HG03097 (cell line): Measurements from ENCODE around the gene PLXNB1.

Experiments used
- ATAC-seq: cut with Tn5 transposase; IDR thresholded peaks from one replicate; pipeline ENCODE4 v1.9.1; 2021; ENCODE audit not compliant: unreplicated experiment, low FRiP score

PLXNB1 gene

DNA sequence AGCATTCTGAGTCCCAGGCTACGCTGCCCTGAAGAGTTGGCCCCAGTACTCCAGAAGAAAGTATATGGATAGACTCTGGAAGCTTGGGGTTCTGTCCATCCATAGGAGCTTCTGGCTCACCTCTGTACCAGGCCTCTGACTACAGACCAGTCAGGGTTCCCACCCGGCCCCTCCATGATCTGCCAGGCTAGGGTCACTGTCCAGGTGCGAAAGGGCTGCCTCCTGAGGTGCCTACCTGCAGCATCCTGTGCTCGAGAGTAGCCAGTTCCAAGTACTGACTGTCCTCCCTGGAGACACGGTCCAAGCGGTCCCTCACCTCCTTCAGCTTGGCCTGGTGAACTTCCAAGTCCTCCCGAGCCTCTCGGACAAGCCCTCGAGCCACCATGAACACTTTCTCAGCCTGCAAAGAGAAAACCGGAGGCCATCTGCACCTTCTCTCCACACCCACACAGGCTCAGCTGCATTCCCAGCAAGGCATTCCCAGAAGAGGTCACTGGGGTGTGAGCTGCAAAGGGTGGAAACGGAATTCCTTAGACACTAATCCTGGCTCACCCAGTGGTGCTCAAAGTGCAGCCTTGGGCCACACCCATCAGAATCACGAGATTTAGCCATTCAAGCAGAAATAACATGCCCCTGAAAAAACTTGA lies 3.7 kb upstream of the PLXNB1 start:
- ATAC-seq = no peak

DNA sequence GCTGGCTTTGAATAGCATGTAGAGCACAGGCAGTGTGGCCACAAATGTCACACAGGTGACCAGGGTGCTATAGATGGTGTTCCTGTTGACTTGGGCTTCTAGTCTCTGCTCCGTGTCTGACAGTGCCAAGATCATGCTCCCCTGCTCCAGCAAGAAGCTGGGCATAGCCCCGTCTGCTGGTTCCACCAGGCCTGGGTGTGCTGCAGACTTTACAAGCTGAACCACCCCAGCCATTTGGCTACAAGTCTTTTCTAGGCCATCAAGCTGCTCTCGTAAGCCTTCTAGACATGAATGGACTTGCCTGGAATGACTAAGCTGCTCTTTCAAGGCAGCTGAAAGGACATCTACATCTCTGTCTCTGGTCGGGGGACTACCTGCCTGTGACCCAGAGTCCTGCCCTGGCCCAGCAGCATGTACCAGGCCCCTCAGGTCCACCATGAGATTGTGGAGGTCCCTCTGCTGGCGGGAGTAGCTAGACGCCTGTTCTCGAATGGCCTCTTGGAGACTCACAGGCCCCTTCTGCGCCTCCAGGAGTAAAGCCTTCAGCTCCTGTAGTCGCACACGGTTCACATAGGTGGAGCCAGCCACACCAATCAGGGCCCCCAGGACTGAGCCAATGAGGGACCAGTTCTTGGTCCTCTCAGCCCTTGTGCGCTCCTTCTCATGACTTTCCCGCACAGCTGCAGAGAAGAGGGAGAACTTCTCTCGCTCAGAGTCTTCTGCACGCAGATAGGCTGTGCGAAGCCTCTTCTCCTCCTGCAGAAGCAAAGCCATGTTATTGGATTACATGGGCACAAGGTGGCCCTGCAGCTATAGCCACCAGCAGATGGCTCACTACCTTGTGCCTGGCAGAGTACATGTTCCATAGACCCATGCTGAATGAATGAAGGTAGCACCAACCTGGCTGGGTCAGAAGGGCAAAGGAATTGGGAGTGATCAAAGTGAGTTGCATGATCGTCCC lies 2.8 kb upstream of the PLXNB1 start:
- ATAC-seq = no peak

DNA sequence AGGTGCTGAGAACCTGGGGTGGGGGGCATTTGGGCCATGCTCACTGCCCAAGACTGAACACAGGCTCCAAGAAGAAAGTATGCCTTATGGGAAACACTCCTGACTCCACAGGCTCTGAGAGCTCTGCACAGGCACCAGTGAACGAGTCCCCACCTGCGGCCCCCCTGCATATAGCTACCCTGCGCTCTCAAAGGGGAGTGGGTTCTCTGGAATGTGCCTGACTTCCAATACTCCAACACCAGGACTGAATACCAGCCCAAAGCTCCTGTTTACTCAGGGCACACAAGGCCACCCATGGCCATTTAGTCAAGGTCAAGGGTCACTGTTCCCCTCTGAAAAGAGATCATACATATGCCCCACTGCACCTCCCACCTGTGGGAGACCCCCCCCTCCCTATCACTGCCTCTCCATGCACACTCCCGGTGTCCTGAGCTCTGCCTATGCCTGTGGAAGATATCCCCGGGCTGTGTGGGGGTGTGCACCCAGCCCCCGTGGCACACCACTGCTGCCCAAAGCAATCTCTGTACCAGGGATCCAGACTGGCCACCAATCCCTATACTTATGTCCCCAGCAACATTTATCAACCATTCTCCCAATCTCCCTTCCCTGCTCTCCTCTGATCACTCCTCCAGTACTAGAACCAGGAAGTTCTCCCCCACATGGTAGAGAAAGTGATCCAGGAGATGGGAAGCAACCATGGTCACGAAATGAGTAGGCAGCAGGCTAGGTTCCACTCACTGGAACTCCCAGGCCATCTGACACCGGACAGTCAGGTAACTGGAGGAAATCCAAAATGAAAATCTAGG lies 1.5 kb upstream of the PLXNB1 start:
- no peak for ATAC-seq

DNA sequence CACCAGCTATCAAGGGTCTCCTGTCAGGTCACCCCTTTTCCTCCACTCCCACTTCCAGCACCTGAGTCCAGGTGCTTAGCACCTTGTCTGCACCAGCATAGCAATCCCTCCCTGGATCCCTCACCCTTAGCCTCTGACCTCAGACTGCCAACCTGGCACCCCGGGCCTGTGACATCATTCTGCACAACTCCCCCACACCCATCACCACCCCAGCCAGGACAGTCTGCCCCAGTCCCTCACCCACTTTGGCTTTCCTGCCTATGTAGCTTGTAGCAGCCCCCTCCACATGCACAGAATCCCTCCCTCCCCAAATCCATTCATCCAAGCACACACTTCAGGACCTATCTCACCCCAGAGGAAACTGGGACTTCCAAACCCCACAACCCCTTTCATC lies 819 bp upstream of the PLXNB1 start:
- no peak for ATAC-seq

DNA sequence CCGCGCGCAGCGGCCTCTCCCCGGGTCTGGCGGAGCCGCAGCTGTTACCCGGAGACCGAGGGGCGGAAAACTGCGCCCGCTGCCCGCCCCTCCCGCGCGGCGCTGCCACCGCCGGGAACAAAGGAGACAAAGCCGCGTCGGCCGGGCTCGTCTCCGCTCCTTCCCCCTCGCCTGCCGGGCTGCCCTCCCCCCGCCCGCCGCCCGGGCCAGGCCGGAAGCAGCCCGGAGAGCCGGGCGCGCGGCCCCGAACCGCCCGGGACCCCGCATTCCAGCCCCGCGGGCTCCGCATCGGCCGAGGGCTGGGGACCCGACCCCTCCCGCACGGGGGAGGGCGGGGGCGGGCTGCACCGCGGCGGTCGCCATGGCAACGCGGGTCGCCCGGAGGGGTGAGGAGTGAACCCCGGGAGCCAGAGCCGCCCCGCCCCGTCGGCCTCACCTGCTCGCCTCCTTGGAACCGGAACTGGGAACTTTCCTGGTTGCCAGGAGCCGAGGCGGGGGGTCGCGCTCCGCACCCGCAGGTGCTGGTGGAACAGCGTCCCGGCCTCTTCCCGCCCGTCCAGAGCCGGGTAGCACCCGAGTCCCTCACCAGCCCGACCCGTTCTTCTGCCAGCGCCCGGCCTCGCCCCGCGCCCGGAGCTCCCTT lies 448 bp downstream of the PLXNB1 start:
- ATAC-seq = no peak

DNA sequence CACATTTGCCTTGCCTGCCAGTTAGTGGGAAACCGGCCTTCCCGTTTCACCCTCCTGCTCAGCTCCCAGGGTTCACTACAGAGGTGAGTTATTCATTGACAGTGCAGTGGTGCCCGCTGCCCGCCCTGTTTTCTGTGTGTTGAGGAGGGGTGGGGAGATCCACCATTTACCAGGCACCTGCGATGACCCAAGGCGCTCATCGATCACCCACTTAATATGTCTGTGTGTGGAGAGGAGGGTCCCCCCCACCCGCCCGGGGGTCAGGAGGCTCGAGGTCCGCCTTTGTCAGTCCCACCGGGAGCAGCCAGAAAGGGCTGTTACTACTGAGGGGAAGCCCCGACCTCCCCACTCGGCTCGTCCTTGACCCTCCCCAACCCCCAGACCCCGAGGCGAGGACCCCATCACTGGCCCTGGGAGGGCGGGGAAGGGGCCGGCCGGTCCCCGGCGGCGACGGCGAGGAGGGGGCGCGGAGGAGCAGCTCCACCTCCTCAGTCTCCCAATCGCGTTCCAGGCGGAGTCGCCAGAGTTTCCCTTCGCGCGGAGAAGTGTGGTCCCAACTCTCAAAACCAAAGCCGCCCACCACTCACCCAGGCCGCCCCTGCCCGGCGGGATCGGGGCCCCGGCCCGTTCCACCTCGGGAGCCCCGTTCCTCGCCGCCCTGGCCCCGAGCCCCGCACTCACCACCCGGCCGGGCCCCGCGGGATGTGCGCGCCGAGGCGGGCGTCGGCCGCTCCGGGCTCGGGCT lies 1.1 kb downstream of the PLXNB1 start:
- ATAC-seq = no peak

DNA sequence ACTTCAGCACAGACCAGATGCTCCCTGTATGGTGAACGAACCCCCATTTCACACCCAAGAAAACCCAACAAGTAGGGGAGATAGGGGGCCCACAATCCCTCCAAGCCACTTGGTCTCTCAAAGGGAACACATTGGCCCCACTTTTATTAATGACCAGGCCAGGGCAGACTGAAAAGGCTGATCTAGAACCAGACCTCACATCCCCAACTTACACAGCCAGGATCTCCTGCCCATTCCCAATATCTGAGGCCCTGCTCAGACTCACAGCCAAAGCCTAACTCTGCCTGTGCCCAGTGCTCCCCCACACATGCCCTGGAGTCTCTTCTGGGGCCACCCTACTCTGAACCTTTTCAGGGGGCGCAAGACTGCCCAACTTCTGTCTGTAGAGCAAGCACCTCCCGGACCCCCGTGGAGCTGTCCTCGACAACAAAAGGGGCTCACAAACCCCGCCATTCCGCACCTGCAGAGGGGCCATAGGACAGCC lies 1.8 kb downstream of the PLXNB1 start:
- ATAC-seq = no peak

DNA sequence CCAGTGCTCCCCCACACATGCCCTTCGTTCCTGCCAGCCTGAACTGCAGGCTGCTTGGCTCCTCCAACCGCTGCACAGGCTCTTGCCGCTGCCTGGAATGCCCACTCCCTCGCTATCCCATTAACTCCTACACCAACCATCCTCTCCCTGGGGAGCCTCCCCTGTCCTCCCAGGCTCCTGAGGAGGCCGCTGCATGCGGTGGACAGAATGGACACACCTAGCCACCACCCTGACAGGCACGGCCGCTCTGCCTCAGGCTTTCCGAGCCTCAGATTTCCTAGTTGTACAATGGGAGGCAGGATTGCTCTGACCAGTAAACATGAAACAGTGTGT lies 2.3 kb downstream of the PLXNB1 start:
- no peak for ATAC-seq

DNA sequence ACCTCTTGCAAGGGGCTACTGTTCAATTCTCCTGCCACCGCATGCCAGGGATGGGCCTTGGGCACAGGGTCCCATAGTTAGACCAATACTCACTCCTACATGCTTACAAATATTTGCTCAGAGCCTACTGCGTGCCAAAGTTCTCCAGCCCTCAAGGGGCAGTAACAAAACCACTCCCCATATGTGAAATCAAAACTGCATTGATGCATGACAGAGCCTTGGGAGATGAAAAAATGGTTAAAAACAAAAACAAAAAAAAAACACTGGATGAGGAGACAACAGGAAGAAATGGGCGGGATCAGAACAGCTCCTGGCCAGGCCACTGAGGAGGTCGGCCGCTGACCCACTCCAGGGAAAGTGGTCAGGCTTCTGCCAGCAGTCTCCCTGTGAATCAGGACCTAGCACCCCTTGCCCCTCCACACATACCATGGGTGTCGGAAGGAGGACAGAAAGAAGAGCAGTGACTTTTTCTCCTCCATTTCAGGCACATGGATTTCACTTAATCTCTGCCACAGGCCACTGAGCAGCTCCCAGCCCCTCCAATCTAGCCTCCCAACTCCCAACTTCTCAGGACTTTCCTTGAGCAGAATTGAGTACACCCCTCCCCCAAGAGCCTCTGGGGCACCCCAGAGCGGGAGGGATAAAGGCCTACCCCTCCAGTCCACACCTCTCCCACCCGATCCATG lies 2.8 kb downstream of the PLXNB1 start:
- no peak for ATAC-seq

DNA sequence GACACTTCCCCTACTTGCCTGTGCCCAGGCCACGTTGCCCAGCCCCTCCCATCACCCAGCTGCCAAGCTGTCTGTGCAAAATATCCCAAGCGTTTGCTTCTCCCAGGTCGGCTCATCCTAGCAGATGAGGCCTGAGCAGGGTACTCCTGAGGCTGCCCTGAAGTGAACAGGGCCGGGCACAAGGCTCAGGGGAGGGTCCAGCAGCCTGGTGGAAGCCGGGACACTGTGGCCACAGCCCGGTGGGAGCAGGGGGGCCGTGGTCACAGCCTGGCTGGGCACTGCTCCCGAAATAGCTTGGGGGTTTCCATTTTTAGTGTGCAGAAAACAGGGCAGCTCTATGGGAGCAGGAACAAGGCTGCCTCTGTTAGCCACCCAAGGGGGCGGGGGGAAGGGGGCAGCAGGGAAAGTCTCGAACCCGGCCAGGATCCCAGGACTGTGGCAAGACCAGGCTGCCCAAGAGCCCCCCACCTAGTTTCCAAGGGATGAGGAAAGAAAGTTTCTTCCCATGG lies 3.4 kb downstream of the PLXNB1 start:
- ATAC-seq = no peak

DNA sequence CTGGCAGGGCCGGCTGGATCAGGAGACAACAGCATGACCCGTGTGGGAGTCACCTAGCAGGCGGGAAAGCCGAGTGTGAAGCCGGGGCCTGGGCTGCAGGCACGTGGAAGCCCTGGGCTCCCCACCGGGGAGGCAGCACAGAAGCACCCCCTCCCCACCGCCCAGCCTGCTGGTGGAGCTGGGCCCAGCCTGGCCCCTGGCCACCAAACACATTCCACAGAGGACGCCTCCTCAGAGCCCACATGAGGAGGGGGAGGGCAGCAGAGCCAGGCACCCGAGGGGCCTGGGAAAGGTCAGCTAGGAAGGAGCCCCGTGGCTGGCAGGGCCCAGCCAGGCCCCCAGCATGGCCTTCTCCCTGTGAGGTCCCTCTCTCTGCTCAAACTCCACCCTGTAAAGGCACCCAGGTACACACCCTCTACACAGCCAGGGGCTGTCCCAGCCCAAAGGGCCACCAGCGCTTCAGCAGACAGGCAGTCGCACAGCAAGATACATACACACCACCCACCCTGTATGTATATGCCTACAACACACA lies 4.5 kb downstream of the PLXNB1 start:
- no peak for ATAC-seq

DNA sequence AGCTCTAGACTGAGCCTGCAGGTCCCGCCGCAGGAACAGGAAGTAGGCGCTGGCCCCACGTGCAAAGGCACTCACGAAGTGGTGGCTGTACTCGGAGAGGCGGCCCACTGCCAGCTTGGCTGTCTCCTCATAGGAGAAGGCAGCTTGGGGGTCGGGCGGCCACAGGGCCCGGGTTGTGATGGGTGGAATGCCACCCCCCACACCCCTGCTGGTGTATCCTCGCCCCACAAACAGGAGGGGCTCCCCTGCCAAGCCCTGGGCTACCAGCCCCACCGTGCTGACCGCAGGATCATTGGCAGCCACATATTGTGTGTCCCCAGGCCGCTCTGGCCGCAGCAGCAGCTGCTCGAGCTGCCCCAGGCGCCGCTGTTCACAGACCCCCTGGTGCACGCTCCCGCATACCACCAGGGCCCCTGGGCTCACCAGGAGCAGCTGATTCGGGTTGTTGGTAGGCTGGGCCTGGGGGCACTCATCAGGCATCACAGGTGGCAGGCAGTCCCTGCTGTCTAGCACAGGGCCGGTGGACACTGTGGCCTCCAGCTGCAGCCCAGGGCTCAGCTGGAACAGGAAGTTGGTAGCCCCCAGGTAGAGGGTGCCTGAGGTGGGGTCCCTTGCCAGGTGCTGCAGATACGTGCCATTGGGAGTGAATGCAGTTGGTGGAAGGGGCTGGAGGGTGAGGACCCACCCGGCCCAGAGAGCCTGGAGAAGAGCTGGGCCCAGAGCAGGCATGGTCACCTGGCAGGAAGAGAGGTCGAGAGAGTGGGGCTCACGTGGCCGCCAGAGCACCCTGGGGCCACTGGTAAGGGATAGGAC lies 5.8 kb downstream of the PLXNB1 start:
- no peak for ATAC-seq

DNA sequence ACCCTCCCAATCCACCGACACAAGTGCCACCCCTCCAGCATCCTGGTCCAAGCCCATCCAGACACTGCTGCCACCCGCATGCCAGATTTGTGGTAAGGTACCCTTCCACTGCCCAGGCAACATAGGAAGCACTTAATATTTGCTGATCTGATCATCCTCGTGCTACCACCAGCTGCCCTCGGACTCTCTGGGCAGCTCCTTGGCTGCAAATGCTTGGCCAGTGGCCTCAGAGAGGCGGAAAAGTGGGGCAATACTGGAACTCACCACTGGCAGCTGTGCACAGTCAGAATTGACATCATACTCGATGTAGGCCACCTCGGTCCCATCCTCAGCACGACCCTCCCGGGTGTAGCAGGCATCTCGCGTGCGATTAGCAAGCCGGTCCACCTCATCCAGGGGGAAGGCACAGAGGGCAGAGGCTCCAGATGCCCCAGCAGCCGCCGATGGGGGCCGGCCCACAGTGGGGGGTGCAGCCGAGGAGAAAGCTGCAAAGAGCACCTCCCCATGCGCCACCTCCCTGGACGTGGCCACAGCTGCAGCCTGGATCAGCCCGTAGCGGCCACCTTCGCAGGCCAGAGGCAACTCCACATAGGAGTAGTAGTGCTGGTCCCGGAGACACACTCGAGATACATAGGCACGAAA lies 6.5 kb downstream of the PLXNB1 start:
- ATAC-seq = no peak

DNA sequence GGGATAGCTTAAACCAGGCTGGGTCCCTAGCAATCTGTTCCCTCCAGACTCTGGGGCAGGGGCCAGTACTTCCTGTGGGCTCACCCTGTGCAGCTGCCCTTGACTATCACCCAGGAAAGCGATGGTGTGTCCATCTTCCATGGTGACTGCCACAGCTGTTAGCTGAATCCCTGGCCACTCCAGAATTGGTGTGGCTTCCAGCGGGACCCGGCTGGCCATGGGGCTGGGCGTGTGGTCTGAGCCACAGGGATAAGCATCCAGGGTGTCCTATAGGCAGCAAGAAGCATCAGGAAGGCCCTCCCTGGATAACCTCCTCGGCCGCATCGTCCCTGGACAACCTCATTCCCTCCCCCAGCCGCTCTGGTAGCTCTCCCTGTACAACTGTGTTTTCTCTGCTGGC lies 7.2 kb downstream of the PLXNB1 start:
- no peak for ATAC-seq

DNA sequence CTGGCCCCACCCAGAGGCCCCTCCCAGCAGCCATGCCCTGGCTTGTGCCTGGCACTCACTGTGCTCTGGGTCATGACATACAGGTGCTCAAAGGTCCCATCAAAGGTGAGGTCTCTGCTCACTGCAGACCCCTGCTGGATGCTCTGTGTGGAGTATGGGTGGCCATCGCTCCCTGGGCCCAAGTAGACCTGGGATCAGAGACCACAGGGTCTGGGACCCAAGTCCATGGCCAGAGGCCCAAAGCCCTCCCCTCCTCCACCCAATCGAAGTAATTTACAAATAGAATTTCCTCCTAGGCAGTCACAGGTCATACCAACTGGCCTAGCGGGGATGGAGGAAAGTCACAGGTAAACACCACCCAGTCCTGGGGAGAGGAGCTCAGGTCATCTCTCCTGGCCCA lies 7.6 kb downstream of the PLXNB1 start:
- no peak for ATAC-seq

DNA sequence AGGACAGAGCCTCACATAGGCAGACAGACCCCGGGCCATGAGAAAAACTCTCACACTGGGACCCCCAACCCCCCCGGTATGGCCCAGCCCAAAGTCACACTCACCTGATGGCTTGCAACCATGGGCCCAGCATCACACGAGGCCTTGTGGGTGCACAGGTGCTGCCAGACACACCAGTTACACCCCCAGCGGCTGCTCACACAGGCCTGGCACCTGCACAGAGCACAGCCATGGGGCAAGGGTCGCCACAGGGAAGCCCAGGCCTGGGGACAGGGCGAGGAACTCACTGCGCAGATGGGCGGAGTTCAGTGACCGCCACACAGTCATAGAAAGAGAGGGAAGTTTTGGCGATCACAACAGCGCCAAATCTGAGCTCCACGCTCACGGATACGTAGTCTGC lies 9.3 kb downstream of the PLXNB1 start:
- no peak for ATAC-seq

DNA sequence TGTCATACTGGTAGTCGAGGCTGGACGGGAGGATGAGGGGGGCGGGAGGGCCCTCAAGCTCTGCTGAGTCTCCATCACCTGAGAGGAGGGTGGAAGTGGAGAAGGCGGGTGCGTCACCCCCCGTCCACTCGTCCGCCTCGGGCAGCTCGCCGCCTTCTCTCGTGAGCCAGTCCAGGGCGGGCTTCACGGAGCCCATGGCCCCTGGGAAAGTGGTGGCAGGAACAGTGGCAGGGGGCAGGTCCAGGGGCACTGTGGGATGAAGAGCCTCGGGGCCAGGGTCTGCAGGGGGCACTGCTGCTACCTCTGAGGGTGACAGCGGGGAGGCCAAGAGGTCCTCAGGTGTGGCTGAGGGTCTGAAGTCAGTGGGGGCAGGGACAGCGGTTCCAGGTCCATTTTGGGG lies 10.3 kb downstream of the PLXNB1 start:
- ATAC-seq = no peak

DNA sequence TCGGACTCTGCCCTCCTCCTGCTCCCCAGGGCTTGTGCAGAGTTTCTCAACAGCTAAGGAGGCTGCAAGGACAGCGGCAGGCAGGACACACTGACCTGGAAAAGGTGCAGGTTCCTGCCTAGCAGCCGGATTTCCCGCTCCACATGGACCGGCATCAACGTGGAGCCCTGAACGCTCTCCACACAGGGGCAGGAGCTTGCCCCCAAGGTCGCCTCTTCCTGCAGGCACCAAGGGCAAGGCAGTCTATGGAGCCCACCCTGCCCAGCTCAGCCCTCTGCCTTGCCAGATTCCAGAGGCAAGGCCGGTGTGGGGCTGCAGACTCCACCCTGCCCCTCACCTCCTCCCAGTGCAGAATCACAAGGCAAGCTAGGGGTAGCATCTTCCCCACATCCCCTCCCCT lies 10.7 kb downstream of the PLXNB1 start:
- no peak for ATAC-seq
